ENCODE data around the gene HOXB1. TPM values are rescaled to one million over a fixed set of nuclear protein-coding genes. Genes with fewer than 3 reads are reported as not detected.

The HOXB1 gene
- total RNA-seq, 1 donor from 2014 or later: not detected

GRCh38 chr17:48479014-48479402, 51.8 kb downstream of the HOXB1 start:
- no peak for FAIRE-seq

More at GRCh38 chr17:48479014-48479402, 51.8 kb downstream of the HOXB1 start:
- DNase-seq (ENCODE audit: low spot score in 2 of 2): no peak

Small RNAs within 50 kb of the gene (small RNA-seq; reads per million reads assigned to genes)
- gene RF00019: not detected

Other genes with a start within 250 kb of the HOXB1 start
- 0.41 TPM for gene SKAP1, start 100.8 kb downstream of the HOXB1 start, total RNA-seq
- not detected for gene HOXB2, start 14.1 kb upstream of the HOXB1 start, total RNA-seq
- not detected for gene HOXB4, start 47.3 kb upstream of the HOXB1 start, total RNA-seq
- gene HOXB3, start 59.2 kb upstream of the HOXB1 start, total RNA-seq: not detected
- gene HOXB5, start 62.8 kb upstream of the HOXB1 start, total RNA-seq: not detected
- not detected for gene HOXB6, start 74.0 kb upstream of the HOXB1 start, total RNA-seq
- not detected for gene HOXB7, start 80.0 kb upstream of the HOXB1 start, total RNA-seq
- gene HOXB8, start 84.3 kb upstream of the HOXB1 start, total RNA-seq: not detected
- not detected for gene HOXB9, start 95.3 kb upstream of the HOXB1 start, total RNA-seq
- gene PRAC1, start 191.5 kb upstream of the HOXB1 start, total RNA-seq: not detected
- gene PRAC2, start 192.2 kb upstream of the HOXB1 start, total RNA-seq: not detected
- gene HOXB13, start 197.7 kb upstream of the HOXB1 start, total RNA-seq: not detected